Inferior parietal cortex (tissue), 1 donor: ENCODE measurements around the gene DTD2.
"Not testable (repeated sequence)": the region's sequence is repeated elsewhere in the genome, so short reads cannot be mapped to it uniquely, and the experiment has no call there.

ENCODE experiments used
- DNase-seq: peaks from one replicate; pipeline ENCODE4 v3.0.0-alpha.2; 2016; ENCODE audit errors: extremely low spot score

The DTD2 gene

GRCh38 chr14:31456841-31457664 lies at the start of gene DTD2:
Gene DTD2 (minus strand): TSS chr14:31457506. CDS start chr14:31457393, 113 bp downstream.
- peak; percentile 99 for DNase-seq

- peak; percentile 45 for DNase-seq
These were observed 48.1 kb upstream of the DTD2 start for GRCh38 chr14:31505411-31505810.

- DNase-seq = no peak
These were observed 44.6 kb upstream of the DTD2 start for GRCh38 chr14:31501870-31502269.

- DNase-seq = no peak
These were observed 35.6 kb upstream of the DTD2 start for GRCh38 chr14:31492759-31493498.

GRCh38 chr14:31489691-31490090 lies 32.4 kb upstream of the DTD2 start:
- DNase-seq = no peak

- no peak for DNase-seq
These were observed 30.6 kb upstream of the DTD2 start, which contains the start of gene GPR33 for GRCh38 chr14:31487886-31488285. Gene GPR33 (minus strand): TSS chr14:31488039. CDS start chr14:31483965, 4,074 bp downstream.

- DNase-seq = no peak
These were observed 29.5 kb upstream of the DTD2 start for GRCh38 chr14:31486764-31487163.

- no peak for DNase-seq
These were observed 27.4 kb upstream of the DTD2 start for GRCh38 chr14:31484754-31485153.

GRCh38 chr14:31480156-31480555 lies 22.9 kb upstream of the DTD2 start:
- no peak for DNase-seq

- DNase-seq = peak; percentile 63
These were observed 21.7 kb upstream of the DTD2 start for GRCh38 chr14:31479027-31479426.

- DNase-seq = no peak
These were observed 19.9 kb upstream of the DTD2 start for GRCh38 chr14:31477248-31477647.

GRCh38 chr14:31476131-31476866 lies 19.0 kb upstream of the DTD2 start:
- DNase-seq = no peak

DNA sequence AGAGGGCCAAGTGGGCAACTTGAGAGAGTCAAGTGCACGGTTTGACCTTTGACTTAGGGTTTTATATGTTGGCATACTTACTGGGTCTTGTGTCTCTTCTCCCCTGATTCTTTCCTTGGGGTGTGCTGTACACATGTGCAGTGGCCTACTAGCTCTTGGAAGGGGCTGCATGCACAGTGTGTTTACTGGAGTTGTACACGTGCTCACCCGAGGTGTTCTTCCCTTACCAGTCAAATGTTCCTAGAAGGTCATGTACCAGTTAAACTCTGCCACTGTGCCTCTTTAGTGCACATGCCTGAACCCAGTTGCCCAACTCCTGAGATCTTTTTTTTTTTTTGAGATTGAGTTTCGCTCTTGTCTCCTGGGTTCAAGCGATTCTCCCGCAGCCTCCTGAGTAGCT lies 9.2 kb upstream of the DTD2 start:
- DNase-seq = no peak

DNA sequence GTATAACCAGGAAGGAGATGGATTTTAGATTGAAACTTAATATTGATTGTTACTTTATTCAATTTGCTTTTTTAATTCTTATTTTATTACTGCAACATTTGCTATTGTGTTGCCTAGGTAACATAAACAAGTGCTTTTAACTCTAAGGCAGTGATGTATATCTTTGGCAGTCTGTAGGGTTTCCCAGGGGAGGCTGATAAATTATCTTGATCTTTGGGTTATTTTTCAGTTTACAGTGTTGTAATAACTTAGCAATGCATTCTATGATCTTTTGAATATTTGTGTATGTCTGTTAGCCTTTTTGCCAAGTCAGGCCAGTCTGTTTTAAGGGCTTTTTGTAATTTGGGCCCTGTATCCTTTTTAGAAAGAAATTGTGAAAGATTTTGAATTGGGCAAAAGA lies 7.8 kb upstream of the DTD2 start:
- no peak for DNase-seq

DNA sequence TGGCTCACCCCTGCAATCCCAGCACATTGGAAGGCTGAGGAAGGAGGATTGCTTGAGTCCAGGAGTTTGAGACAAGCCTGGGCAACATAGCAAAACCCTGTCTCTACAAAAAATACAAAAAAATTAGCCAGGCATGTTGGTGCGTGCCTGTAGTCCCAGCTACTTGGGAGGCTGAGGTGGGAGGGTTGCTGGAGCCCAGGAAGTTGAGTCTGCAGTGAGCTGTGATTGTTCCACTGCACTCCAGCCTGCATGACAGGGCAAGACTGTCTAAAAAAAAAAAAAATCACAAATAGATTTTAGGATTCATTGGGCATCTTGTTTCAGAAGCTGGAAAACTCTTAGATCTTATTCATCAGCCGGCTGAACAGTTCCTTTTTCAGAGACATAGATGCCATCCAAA lies 5.1 kb upstream of the DTD2 start:
- not testable (repeated sequence) for DNase-seq

GRCh38 chr14:31461545-31461944 lies 4.2 kb upstream of the DTD2 start:
- no peak for DNase-seq

GRCh38 chr14:31457665-31458659 lies 656 bp upstream of the DTD2 start:
- peak; percentile 68 for DNase-seq

DNA sequence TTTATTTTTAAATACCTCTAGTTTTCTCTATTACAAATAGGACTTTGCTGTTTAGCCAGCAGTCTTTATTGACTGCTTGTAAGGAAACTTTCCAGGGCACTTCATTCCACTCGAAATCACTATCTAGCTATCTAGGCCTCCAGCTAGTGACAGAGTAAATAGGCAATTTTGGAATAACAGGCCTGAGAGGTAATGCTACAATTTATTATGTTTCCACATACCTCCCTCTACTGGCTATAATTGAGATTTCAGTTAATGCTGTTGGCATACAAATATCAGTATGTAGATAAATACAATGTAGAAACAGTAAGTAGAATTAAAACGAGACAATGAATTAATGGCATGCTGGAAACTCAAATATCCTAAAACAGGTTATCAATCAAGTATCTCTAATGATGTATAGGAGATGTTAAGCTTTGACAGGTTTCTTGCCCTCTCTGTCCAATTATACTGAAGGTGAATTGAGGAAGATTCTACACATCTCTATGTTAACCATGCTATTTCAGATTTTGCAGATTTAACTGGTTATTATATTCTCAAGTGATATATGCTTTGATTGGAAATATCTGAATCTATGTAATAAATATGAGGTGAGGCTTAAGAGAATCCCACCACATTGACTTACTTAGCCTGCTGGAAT lies 7.2 kb downstream of the DTD2 start:
- peak; percentile 74 for DNase-seq

DNA sequence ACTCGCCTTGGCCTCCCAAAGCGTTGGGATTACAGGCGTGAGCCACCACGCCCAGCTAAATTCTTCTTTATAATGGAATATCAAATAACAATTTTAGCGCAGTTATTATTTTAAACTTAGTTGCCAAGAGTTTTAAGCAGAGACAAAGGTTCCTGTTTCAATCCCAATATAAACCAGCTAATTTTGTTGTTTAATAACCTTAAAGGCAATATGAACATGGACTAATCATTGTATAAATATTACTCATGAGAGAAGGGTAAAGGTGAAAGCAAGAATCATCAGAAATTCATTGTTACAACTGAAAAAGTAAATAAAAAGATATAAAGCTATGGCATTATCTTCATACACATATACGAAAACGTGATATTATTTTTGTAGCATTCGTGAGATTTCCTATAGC lies 8.2 kb downstream of the DTD2 start:
- DNase-seq = no peak

- no peak for DNase-seq
These were observed 11.6 kb downstream of the DTD2 start for GRCh38 chr14:31445703-31446102.

DNA sequence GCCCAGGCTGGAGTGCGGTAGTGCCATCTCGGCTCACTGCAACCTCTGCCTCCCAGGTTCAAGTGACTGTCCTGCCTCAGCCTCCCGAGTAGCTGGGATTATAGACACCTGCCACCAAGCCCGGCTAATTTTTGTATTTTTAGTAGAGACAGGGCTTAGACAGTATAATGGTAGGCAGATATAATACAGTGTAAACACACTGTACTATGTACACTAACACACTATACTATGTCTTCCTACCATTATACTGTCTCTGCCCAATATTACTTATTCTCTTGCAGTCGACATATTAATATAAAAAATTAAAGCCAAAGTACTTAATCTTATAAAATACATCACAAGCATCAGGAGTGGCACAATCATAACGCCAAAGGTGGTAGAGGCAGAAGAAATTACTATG lies 15.0 kb downstream of the DTD2 start:
- DNase-seq = no peak
